H9 (cell line): ENCODE data around the gene CHD1. TPM values are rescaled to one million over a fixed set of nuclear protein-coding genes. Genes with fewer than 3 reads are reported as not detected.

ENCODE experiments used
- DNase-seq: peaks from one replicate; pipeline ENCODE4 v3.0.0-alpha.2; 2017
- H2AFZ ChIP-seq: one replicate; pipeline ENCODE4 v1.6.1; 2013; ENCODE audit warnings: mild to moderate bottlenecking, low read length, control low read depth, moderate library complexity
- H2AK5ac ChIP-seq: 2 replicates; pipeline ENCODE4 v1.6.1; 2013; ENCODE audit warnings: low read length, control low read depth, mixed read lengths; ENCODE audit not compliant: insufficient read length
- H2BK120ac ChIP-seq: one replicate; pipeline ENCODE4 v1.6.1; 2013; ENCODE audit warnings: low read depth, mild to moderate bottlenecking, low read length, control low read depth, inconsistent platforms; ENCODE audit not compliant: poor library complexity, severe bottlenecking
- H2BK12ac ChIP-seq: 2 replicates; pipeline ENCODE4 v1.6.1; 2013; ENCODE audit warnings: low read length, control low read depth, mixed read lengths, low read depth; ENCODE audit not compliant: insufficient read length
- H2BK15ac ChIP-seq: 2 replicates; pipeline ENCODE4 v1.6.1; 2013; ENCODE audit warnings: low read depth, low read length, control low read depth
- H2BK20ac ChIP-seq: one replicate; pipeline ENCODE4 v1.6.1; 2013; ENCODE audit warnings: low read depth, mild to moderate bottlenecking, low read length, control low read depth, inconsistent platforms; ENCODE audit not compliant: poor library complexity, severe bottlenecking
- H2BK5ac ChIP-seq: 2 replicates; pipeline ENCODE4 v1.6.1; 2013; ENCODE audit warnings: low read length, control low read depth, mixed read lengths; ENCODE audit not compliant: insufficient read length
- H3K14ac ChIP-seq: 2 replicates; pipeline ENCODE4 v1.6.1; 2013; ENCODE audit warnings: low read length, control low read depth; ENCODE audit not compliant: insufficient read depth
- H3K18ac ChIP-seq: 2 replicates; pipeline ENCODE4 v1.6.1; 2013; ENCODE audit warnings: low read depth, mild to moderate bottlenecking, mixed read lengths, low read length, control low read depth; ENCODE audit not compliant: insufficient read length
- H3K23ac ChIP-seq: 2 replicates; pipeline ENCODE4 v1.6.1; 2013; ENCODE audit warnings: low read length, control low read depth, mixed read lengths, low read depth; ENCODE audit not compliant: insufficient read length
- H3K23me2 ChIP-seq: 2 replicates; pipeline ENCODE4 v1.6.1; 2013; ENCODE audit warnings: low read depth, mild to moderate bottlenecking, mixed read lengths, low read length, control low read depth; ENCODE audit not compliant: insufficient read length, poor library complexity, severe bottlenecking
- H3K27ac ChIP-seq: 2 replicates; pipeline ENCODE4 v1.5.1; 2013; ENCODE audit warnings: low read length, control low read depth, mixed read lengths, low read depth; ENCODE audit not compliant: insufficient read length
- H3K27me3 ChIP-seq: 2 replicates; pipeline ENCODE4 v1.6.1; 2013; ENCODE audit warnings: low read length, control low read depth, inconsistent platforms; ENCODE audit not compliant: insufficient read depth
- H3K4ac ChIP-seq: 2 replicates; pipeline ENCODE4 v1.6.1; 2013; ENCODE audit warnings: low read depth, mild to moderate bottlenecking, control low read depth, inconsistent platforms, low read length, moderate library complexity
- H3K4me1 ChIP-seq: 2 replicates; pipeline ENCODE4 v1.6.1; 2013; ENCODE audit warnings: low read length, control low read depth, inconsistent platforms; ENCODE audit not compliant: insufficient read depth
- H3K4me2 ChIP-seq: 2 replicates; pipeline ENCODE4 v1.6.1; 2013; ENCODE audit warnings: low read length, control low read depth, mixed read lengths; ENCODE audit not compliant: insufficient read length, insufficient read depth
- H3K56ac ChIP-seq: 2 replicates; pipeline ENCODE4 v1.6.1; 2013; ENCODE audit warnings: low read depth, mild to moderate bottlenecking, mixed read lengths, low read length, control low read depth; ENCODE audit not compliant: insufficient read length
- H3K79me1 ChIP-seq: 2 replicates; pipeline ENCODE4 v1.6.1; 2013; ENCODE audit warnings: low read depth, mild to moderate bottlenecking, moderate library complexity, low read length, control low read depth, inconsistent platforms; ENCODE audit not compliant: insufficient read depth, poor library complexity, severe bottlenecking
- H3K79me2 ChIP-seq: 2 replicates; pipeline ENCODE4 v1.6.1; 2013; ENCODE audit warnings: low read length, control low read depth, inconsistent platforms; ENCODE audit not compliant: insufficient read depth
- H3K9ac ChIP-seq: 2 replicates; pipeline ENCODE4 v1.6.1; 2013; ENCODE audit warnings: low read length, control low read depth, mixed read lengths; ENCODE audit not compliant: insufficient read length; ENCODE audit errors: extremely low read depth
- H3K9me3 ChIP-seq: one replicate; pipeline ENCODE4 v1.6.1; 2013; ENCODE audit warnings: low read depth, low read length, inconsistent platforms; ENCODE audit not compliant: control insufficient read depth
- H3T11ph ChIP-seq: one replicate; pipeline ENCODE4 v1.6.1; 2013; ENCODE audit warnings: mild to moderate bottlenecking, low read length, control low read depth, inconsistent platforms
- H4K20me1 ChIP-seq: one replicate; pipeline ENCODE4 v1.6.1; 2013; ENCODE audit not compliant: control insufficient read depth, insufficient read length, insufficient read depth
- H4K5ac ChIP-seq: 2 replicates; pipeline ENCODE4 v1.6.1; 2013; ENCODE audit warnings: low read depth, mild to moderate bottlenecking, mixed read lengths, low read length, control low read depth; ENCODE audit not compliant: insufficient read length
- H4K8ac ChIP-seq: replicated peaks from 2 replicates; pipeline ENCODE4 v1.6.1; 2013; ENCODE audit warnings: low read length, control low read depth, mixed read lengths, low read depth; ENCODE audit not compliant: insufficient read length
- H4K91ac ChIP-seq: 2 replicates; pipeline ENCODE4 v1.6.1; 2013; ENCODE audit warnings: low read depth, mild to moderate bottlenecking, moderate library complexity, mixed read lengths, low read length, control low read depth; ENCODE audit not compliant: insufficient read length
- H3K27ac Mint-ChIP-seq, 3 experiments: 2 replicates in 2 of 3; 3 replicates in 1 of 3; pipeline ENCODE4 v1.8.0; 2020 to 2021; ENCODE audit warnings: mixed read lengths in 3 of 3, mild to moderate bottlenecking in 1 of 3, moderate library complexity in 1 of 3
- H3K27me3 Mint-ChIP-seq: 2 replicates; pipeline ENCODE4 v1.8.0; 2021; ENCODE audit warnings: low read depth, mild to moderate bottlenecking, moderate library complexity, mixed read lengths
- H3K36me3 Mint-ChIP-seq, 3 experiments: 2 replicates in 2 of 3; 3 replicates in 1 of 3; pipeline ENCODE4 v1.8.0; 2020 to 2021; ENCODE audit warnings: low read depth in 3 of 3, mixed read lengths in 3 of 3; ENCODE audit not compliant: insufficient read depth in 1 of 3
- H3K4me1 Mint-ChIP-seq, 2 experiments: 2 replicates each; pipeline ENCODE4 v1.8.0; 2020; ENCODE audit warnings: mixed read lengths in 2 of 2
- H3K4me3 Mint-ChIP-seq, 2 experiments: 2 replicates in 1 of 2; 3 replicates in 1 of 2; pipeline ENCODE4 v1.8.0; 2020 to 2021; ENCODE audit warnings: mild to moderate bottlenecking in 2 of 2, mixed read lengths in 2 of 2, moderate library complexity in 1 of 2
- H3K9me3 Mint-ChIP-seq, 2 experiments: 2 replicates in 1 of 2; 3 replicates in 1 of 2; pipeline ENCODE4 v1.8.0; 2020; ENCODE audit warnings: mild to moderate bottlenecking in 2 of 2, mixed read lengths in 2 of 2, moderate library complexity in 1 of 2
- CTCF ChIP-seq: fragments of 200-600 bp; sonication (generic); conservative IDR thresholded peaks from 3 replicates; pipeline ENCODE4 v1.8.0; 2021; ENCODE audit warnings: antibody characterized with exemption, mild to moderate bottlenecking
- WGBS: extraction: QIAGEN DNeasy Blood & Tissue Kit; methylation state at CpG from one replicate; pipeline ENCODE4 v1.1.7; 2013; ENCODE audit warnings: missing lambda C conversion rate, low lambda C conversion rate, mixed read lengths; ENCODE audit not compliant: insufficient read length; ENCODE audit errors: extremely low coverage; 5-methylcytosine and 5-hydroxymethylcytosine counted together
- total RNA-seq: library from RNA; stranded (reverse); gene quantifications from 2 replicates; pipeline ENCODE4 v1.2.1, GENCODE V29; 2021

CHD1 gene
- total RNA-seq, 1 experiment from 2014 or later = 62.7 TPM

- H3K36me3 Mint-ChIP-seq = peaks cover 34 to 73% (median 69%) of the 10 kb centered on the region in 3 experiments; a peak in 6 of 7 replicates
Measured at GRCh38 chr5:98872674-98873073, 56.1 kb downstream of the CHD1 start.

More at GRCh38 chr5:98872674-98873073, 56.1 kb downstream of the CHD1 start:
- no peak overlapping the region for H3K27ac ChIP-seq
- H3K18ac ChIP-seq = no peak overlapping the region
- Mint-ChIP-seq H3K4me3 (no peak overlapping the region), H3K27ac (no peak overlapping the region), H3K4me1 (no peaks in the 10 kb centered on the region), H3K9me3 (no peaks in the 10 kb centered on the region), H3K27me3 (no peaks in the 10 kb centered on the region)
- no peak overlapping the region for H3K4me2 ChIP-seq
- no peak overlapping the region for H2BK5ac ChIP-seq
- no peaks in the 10 kb centered on the region for H4K20me1 ChIP-seq
- no peaks in the 10 kb centered on the region for H3K79me1 ChIP-seq
- H3K4ac ChIP-seq = no peak overlapping the region
- no peak overlapping the region for H3K9ac ChIP-seq
- WGBS = no CpG with 5 or more reads among the region's 4 CpGs
- H3K56ac ChIP-seq = no peak overlapping the region
- no peak overlapping the region for H2AK5ac ChIP-seq
- H4K8ac ChIP-seq = no peak overlapping the region
- no peak overlapping the region for H2BK15ac ChIP-seq
- H3K27me3 ChIP-seq = no peaks in the 10 kb centered on the region
- DNase-seq = no peak
- H4K5ac ChIP-seq = no peak overlapping the region
- H2BK20ac ChIP-seq = no peak overlapping the region
- no peak overlapping the region for H3T11ph ChIP-seq
- H3K9me3 ChIP-seq = no peaks in the 10 kb centered on the region
- H3K23me2 ChIP-seq = no peaks in the 10 kb centered on the region
- H3K23ac ChIP-seq = no peak overlapping the region
- H3K4me1 ChIP-seq = no peaks in the 10 kb centered on the region
- H2AFZ ChIP-seq = no peak overlapping the region
- no peak overlapping the region for H2BK12ac ChIP-seq
- no peak overlapping the region for H4K91ac ChIP-seq
- H2BK120ac ChIP-seq = no peak overlapping the region
- no peak for TF ChIP-seq CTCF
- no peak overlapping the region for H3K14ac ChIP-seq
- H3K79me2 ChIP-seq = no peaks in the 10 kb centered on the region
